Thyroid gland (tissue), 4 donors: Measurements from ENCODE around the gene SYTL2.

Experiments
- CTCF ChIP-seq, 6 experiments: fragments of 200-600 bp in 3 of 6; fragments of 450-650 bp in 3 of 6; sonication (generic) in 3 of 6; IDR thresholded peaks; one replicate each; pipeline ENCODE4 v1.5.1; 2016 to 2019; ENCODE audit warnings: antibody characterized with exemption in 6 of 6, mild to moderate bottlenecking in 2 of 6, inconsistent platforms in 1 of 6, moderate library complexity in 1 of 6
- POLR2A ChIP-seq, 2 donors: fragments of 450-650 bp; IDR thresholded peaks; one replicate each; pipeline ENCODE4 v1.6.1; 2017; ENCODE audit warnings: antibody characterized with exemption in 2 of 2, mild to moderate bottlenecking in 2 of 2, moderate library complexity in 1 of 2

- TF ChIP-seq CTCF (IDR thresholded peaks at IDR 0.05) (no peak), POLR2A (IDR thresholded peaks at IDR 0.05) (no peak)
Measured at GRCh38 chr11:85783758-85784157, 27.2 kb downstream of the SYTL2 start.
